Panc1 (cell line): Measurements from ENCODE around the gene IL24.

Source experiments
- POLR2AphosphoS5 ChIP-seq: IDR thresholded peaks from 2 replicates; pipeline ENCODE4 v1.6.1; 2012; ENCODE audit warnings: mild to moderate bottlenecking, low read depth, low read length, moderate library complexity
- TF ChIP-seq, protein P1 (sequence below), 2 experiments: IDR thresholded peaks; 2 replicates each; pipeline ENCODE4 v1.6.1; 2011 to 2012; ENCODE audit warnings: low read depth in 2 of 2, control low read depth in 1 of 2, low read length in 1 of 2, mild to moderate bottlenecking in 1 of 2, moderate library complexity in 1 of 2; ENCODE audit not compliant: insufficient read depth in 1 of 2
- TF ChIP-seq, protein P2 (sequence below): fragments of 450-650 bp; IDR thresholded peaks from 2 replicates; pipeline ENCODE4 v1.5.1; 2017; ENCODE audit warnings: mild to moderate bottlenecking

DNA sequence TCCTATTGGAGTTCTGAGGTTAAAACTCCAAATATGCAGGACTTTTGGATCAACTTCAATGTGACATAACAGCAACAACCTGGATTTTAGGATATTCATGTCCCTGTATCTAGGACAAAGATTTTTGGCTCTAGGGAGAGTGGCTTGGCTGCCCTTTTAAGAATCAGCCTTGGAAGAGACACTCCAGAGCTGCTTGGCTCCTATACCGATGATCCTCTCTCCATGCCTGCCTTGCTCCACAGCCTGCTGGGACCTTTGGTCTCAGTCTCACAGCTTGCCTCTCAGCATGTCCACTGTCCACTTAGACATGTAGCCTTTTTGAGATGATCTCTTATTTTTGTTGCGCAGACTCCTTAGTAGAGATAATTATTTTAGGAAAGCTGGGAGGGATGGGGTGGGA, 29.0 kb downstream of the IL24 start:
- TF ChIP-seq POLR2AphosphoS5, result no peak
- TF ChIP-seq, protein P1, sequence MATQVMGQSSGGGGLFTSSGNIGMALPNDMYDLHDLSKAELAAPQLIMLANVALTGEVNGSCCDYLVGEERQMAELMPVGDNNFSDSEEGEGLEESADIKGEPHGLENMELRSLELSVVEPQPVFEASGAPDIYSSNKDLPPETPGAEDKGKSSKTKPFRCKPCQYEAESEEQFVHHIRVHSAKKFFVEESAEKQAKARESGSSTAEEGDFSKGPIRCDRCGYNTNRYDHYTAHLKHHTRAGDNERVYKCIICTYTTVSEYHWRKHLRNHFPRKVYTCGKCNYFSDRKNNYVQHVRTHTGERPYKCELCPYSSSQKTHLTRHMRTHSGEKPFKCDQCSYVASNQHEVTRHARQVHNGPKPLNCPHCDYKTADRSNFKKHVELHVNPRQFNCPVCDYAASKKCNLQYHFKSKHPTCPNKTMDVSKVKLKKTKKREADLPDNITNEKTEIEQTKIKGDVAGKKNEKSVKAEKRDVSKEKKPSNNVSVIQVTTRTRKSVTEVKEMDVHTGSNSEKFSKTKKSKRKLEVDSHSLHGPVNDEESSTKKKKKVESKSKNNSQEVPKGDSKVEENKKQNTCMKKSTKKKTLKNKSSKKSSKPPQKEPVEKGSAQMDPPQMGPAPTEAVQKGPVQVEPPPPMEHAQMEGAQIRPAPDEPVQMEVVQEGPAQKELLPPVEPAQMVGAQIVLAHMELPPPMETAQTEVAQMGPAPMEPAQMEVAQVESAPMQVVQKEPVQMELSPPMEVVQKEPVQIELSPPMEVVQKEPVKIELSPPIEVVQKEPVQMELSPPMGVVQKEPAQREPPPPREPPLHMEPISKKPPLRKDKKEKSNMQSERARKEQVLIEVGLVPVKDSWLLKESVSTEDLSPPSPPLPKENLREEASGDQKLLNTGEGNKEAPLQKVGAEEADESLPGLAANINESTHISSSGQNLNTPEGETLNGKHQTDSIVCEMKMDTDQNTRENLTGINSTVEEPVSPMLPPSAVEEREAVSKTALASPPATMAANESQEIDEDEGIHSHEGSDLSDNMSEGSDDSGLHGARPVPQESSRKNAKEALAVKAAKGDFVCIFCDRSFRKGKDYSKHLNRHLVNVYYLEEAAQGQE (IDR thresholded peaks at IDR 0.05; ENCODE audit: insufficient read depth in 1 of 2, low read depth in 2 of 2, low read length in 1 of 2), result no peak
- TF ChIP-seq, protein P2, sequence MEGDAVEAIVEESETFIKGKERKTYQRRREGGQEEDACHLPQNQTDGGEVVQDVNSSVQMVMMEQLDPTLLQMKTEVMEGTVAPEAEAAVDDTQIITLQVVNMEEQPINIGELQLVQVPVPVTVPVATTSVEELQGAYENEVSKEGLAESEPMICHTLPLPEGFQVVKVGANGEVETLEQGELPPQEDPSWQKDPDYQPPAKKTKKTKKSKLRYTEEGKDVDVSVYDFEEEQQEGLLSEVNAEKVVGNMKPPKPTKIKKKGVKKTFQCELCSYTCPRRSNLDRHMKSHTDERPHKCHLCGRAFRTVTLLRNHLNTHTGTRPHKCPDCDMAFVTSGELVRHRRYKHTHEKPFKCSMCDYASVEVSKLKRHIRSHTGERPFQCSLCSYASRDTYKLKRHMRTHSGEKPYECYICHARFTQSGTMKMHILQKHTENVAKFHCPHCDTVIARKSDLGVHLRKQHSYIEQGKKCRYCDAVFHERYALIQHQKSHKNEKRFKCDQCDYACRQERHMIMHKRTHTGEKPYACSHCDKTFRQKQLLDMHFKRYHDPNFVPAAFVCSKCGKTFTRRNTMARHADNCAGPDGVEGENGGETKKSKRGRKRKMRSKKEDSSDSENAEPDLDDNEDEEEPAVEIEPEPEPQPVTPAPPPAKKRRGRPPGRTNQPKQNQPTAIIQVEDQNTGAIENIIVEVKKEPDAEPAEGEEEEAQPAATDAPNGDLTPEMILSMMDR, result no peak
